ENCODE data around the gene GRIA3. TPM values are rescaled to one million over a fixed set of nuclear protein-coding genes. Genes with fewer than 3 reads are reported as not detected.

Gene GRIA3
- total RNA-seq, 4 donors from 2014 or later: 0.45 to 0.83 (median 0.56) TPM

GRCh38 chrX:123298026-123298425 is 113.9 kb downstream of the GRIA3 start:
- no peaks in the 10 kb centered on the region for H3K36me3 ChIP-seq
- H3K27ac ChIP-seq (replicated peaks in 1 of 4): no peak overlapping the region
- TF ChIP-seq POLR2AphosphoS5 (IDR thresholded peaks at IDR 0.05): no peak
- TF ChIP-seq EP300 (IDR thresholded peaks at IDR 0.05): no peak
- TF ChIP-seq POLR2A (IDR thresholded peaks at IDR 0.05; ENCODE audit: low read depth): no peak
- intact Hi-C loops (cut with DNase I): no loop called here
- no peaks in the 10 kb centered on the region for H3K27me3 ChIP-seq
- H3K9me3 ChIP-seq: no peaks in the 10 kb centered on the region
- no peak for DNase-seq (ENCODE audit: extremely low spot score)
- H3K4me3 ChIP-seq: no peak overlapping the region
- 65% methylated on average over 1 of the region's 1 CpG for WGBS
- no peaks in the 10 kb centered on the region for H3K4me1 ChIP-seq

GRCh38 chrX:123303429-123303828 is 119.4 kb downstream of the GRIA3 start:
- TF ChIP-seq EP300 (IDR thresholded peaks at IDR 0.05) (no peak), CTCF (IDR thresholded peaks at IDR 0.05) (no peak), POLR2A (IDR thresholded peaks at IDR 0.05; ENCODE audit: low read depth) (no peak), POLR2AphosphoS5 (IDR thresholded peaks at IDR 0.05) (no peak)
- no peaks in the 10 kb centered on the region for H3K27me3 ChIP-seq
- H3K4me3 ChIP-seq: no peak overlapping the region
- no peaks in the 10 kb centered on the region for H3K4me1 ChIP-seq
- no peak overlapping the region for H3K27ac ChIP-seq (replicated peaks in 1 of 4)
- 71% methylated on average over 2 of the region's 2 CpGs for WGBS
- DNase-seq (ENCODE audit: extremely low spot score): no peak
- no peaks in the 10 kb centered on the region for H3K9me3 ChIP-seq
- no peaks in the 10 kb centered on the region for H3K36me3 ChIP-seq
- intact Hi-C loops (cut with DNase I): no loop called here

GRCh38 chrX:123308658-123309057 is 124.6 kb downstream of the GRIA3 start:
- H3K4me3 ChIP-seq: no peak overlapping the region
- intact Hi-C loops (cut with DNase I): no loop called here
- no peaks in the 10 kb centered on the region for H3K9me3 ChIP-seq
- no peak overlapping the region for H3K27ac ChIP-seq (replicated peaks in 1 of 4)
- no peaks in the 10 kb centered on the region for H3K36me3 ChIP-seq
- no peak for DNase-seq (ENCODE audit: extremely low spot score)
- TF ChIP-seq POLR2A (IDR thresholded peaks at IDR 0.05; ENCODE audit: low read depth) (no peak), CTCF (IDR thresholded peaks at IDR 0.05) (no peak), POLR2AphosphoS5 (IDR thresholded peaks at IDR 0.05) (no peak), EP300 (IDR thresholded peaks at IDR 0.05) (no peak)
- H3K4me1 ChIP-seq: no peaks in the 10 kb centered on the region
- H3K27me3 ChIP-seq: no peaks in the 10 kb centered on the region
- 84% methylated on average over 5 of the region's 5 CpGs for WGBS

- DNase-seq (ENCODE audit: extremely low spot score): no peak
- Histone ChIP-seq H3K27me3 (no peaks in the 10 kb centered on the region), H3K4me3 (no peak overlapping the region), H3K9me3 (no peaks in the 10 kb centered on the region), H3K36me3 (no peaks in the 10 kb centered on the region), H3K27ac (replicated peaks in 1 of 4) (no peak overlapping the region), H3K4me1 (no peaks in the 10 kb centered on the region)
- intact Hi-C loops (cut with DNase I): no loop called here
- TF ChIP-seq POLR2AphosphoS5 (IDR thresholded peaks at IDR 0.05) (no peak), CTCF (IDR thresholded peaks at IDR 0.05) (no peak), POLR2A (IDR thresholded peaks at IDR 0.05; ENCODE audit: low read depth) (no peak), EP300 (IDR thresholded peaks at IDR 0.05) (no peak)
These were observed 126.0 kb downstream of the GRIA3 start for GRCh38 chrX:123310112-123310511.

- H3K27me3 ChIP-seq: no peaks in the 10 kb centered on the region
- DNase-seq (ENCODE audit: extremely low spot score): no peak
- no peak overlapping the region for H3K27ac ChIP-seq (replicated peaks in 1 of 4)
- WGBS: 90% methylated on average over 1 of the region's 1 CpG
- no peaks in the 10 kb centered on the region for H3K4me1 ChIP-seq
- H3K9me3 ChIP-seq: no peaks in the 10 kb centered on the region
- intact Hi-C loops (cut with DNase I): no loop called here
- H3K36me3 ChIP-seq: no peaks in the 10 kb centered on the region
- H3K4me3 ChIP-seq: no peak overlapping the region
- TF ChIP-seq POLR2A (IDR thresholded peaks at IDR 0.05; ENCODE audit: low read depth) (no peak), POLR2AphosphoS5 (IDR thresholded peaks at IDR 0.05) (no peak), CTCF (IDR thresholded peaks at IDR 0.05) (no peak), EP300 (IDR thresholded peaks at IDR 0.05) (no peak)
These were observed 127.4 kb downstream of the GRIA3 start for GRCh38 chrX:123311486-123311885.

Measured in esophagus muscularis mucosa (tissue), 4 donors.